ENCODE results near the gene ADCY7. TPM values are rescaled to one million over a fixed set of nuclear protein-coding genes. Genes with fewer than 3 reads are reported as not detected.

Gene ADCY7
- total RNA-seq, 1 experiment from 2014 or later: 4.0 TPM

DNA sequence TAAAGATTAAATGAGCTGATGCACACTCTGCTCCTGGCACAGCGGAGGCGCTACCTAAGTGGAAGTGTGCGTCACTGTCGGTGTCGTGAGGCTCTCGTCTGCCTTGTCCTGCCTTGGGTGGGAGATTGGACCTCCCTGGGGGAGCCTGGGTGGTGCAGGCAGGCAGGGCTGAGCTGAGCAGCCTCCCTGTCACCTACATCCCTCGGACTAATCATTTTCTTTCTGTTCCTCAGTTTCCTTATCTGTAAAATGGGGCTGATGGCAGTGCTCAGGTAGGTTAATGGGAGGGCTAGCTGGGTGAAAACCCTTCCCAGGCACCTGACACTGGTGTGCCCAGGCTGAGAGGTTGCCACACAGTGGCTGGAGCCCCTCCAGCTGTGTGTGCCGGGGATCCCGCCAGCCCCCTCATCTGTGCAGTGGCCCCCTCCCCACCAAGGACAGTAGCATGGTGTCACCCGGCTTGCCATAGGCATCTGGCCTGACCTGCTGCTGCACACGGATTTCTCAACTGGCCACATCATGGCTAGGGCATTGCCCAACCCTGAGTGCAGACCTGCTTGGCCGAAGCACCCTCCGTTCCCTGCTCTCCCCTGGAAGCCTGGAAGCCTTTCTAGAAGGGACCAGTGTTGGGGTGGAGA, 4.3 kb downstream of the ADCY7 start:
- no peak overlapping the region for H4K91ac ChIP-seq (ENCODE audit: insufficient read length, low read depth, low read length)
- no peak overlapping the region for H2BK15ac ChIP-seq (ENCODE audit: low read depth, low read length)
- H3K4me3 Mint-ChIP-seq: no peak overlapping the region
- no peak overlapping the region for H3K9ac ChIP-seq (ENCODE audit: extremely low read depth, insufficient read length, low read length)
- H4K8ac ChIP-seq (replicated peaks; ENCODE audit: insufficient read length, low read depth, low read length): no peak overlapping the region
- H3K23me2 ChIP-seq (ENCODE audit: insufficient read length, low read depth, low read length, poor library complexity, severe bottlenecking): no peaks in the 10 kb centered on the region
- H3K18ac ChIP-seq (ENCODE audit: insufficient read length, low read depth, low read length): no peak overlapping the region
- no peak overlapping the region for H2BK120ac ChIP-seq (ENCODE audit: low read depth, low read length, poor library complexity, severe bottlenecking)
- no peak overlapping the region for H4K5ac ChIP-seq (ENCODE audit: insufficient read length, low read depth, low read length)
- H3K79me1 ChIP-seq (ENCODE audit: insufficient read depth, low read depth, low read length, poor library complexity, severe bottlenecking): no peaks in the 10 kb centered on the region
- no peaks in the 10 kb centered on the region for H4K20me1 ChIP-seq (ENCODE audit: control insufficient read depth, insufficient read depth, insufficient read length)
- no peak overlapping the region for H3K14ac ChIP-seq (ENCODE audit: insufficient read depth, low read length)
- H2AK5ac ChIP-seq (ENCODE audit: insufficient read length, low read length): no peak overlapping the region
- H3K36me3 Mint-ChIP-seq (ENCODE audit: insufficient read depth in 1 of 3, low read depth in 3 of 3): no peaks in the 10 kb centered on the region
- H3K4me2 ChIP-seq (ENCODE audit: insufficient read depth, insufficient read length, low read length): no peak overlapping the region
- H3K9me3 Mint-ChIP-seq: peaks cover 0 to 2% of the 10 kb centered on the region in 2 experiments; a peak in 2 of 5 replicates
- no peak overlapping the region for H3K27ac ChIP-seq (ENCODE audit: insufficient read length, low read depth, low read length)
- no peaks in the 10 kb centered on the region for H3K27me3 ChIP-seq (ENCODE audit: insufficient read depth, low read length)
- H3K27me3 Mint-ChIP-seq (ENCODE audit: low read depth): no peaks in the 10 kb centered on the region; the same call in 1 of the 2 replicates
- no peak overlapping the region for H2BK20ac ChIP-seq (ENCODE audit: low read depth, low read length, poor library complexity, severe bottlenecking)
- no peak overlapping the region for H3K56ac ChIP-seq (ENCODE audit: insufficient read length, low read depth, low read length)
- H3K4me1 ChIP-seq (ENCODE audit: insufficient read depth, low read length): peaks cover 2% of the 10 kb centered on the region; the same call in 1 of the 2 replicates
- H3K4ac ChIP-seq (ENCODE audit: low read depth, low read length): no peak overlapping the region
- peaks cover 4 to 24% of the 10 kb centered on the region in 2 experiments; a peak in 3 of 4 replicates for H3K4me1 Mint-ChIP-seq
- H2AFZ ChIP-seq (ENCODE audit: low read length): no peak overlapping the region
- no peaks in the 10 kb centered on the region for H3K79me2 ChIP-seq (ENCODE audit: insufficient read depth, low read length)
- no peaks in the 10 kb centered on the region for H3K9me3 ChIP-seq (ENCODE audit: control insufficient read depth, low read depth, low read length)
- H3K27ac Mint-ChIP-seq: no peak overlapping the region; a peak in 1 of 7 replicates
- no peak overlapping the region for H3T11ph ChIP-seq (ENCODE audit: low read length)
- H2BK5ac ChIP-seq (ENCODE audit: insufficient read length, low read length): no peak overlapping the region
- no peak for TF ChIP-seq CTCF (conservative IDR thresholded peaks at IDR 0.05)
- no peak overlapping the region for H3K23ac ChIP-seq (ENCODE audit: insufficient read length, low read depth, low read length)
- no peak overlapping the region for H2BK12ac ChIP-seq (ENCODE audit: insufficient read length, low read depth, low read length)
- WGBS (ENCODE audit: extremely low coverage, insufficient read length, low lambda C conversion rate): no CpG with 5 or more reads among the region's 13 CpGs
- DNase-seq: no peak

Data from H9 (cell line).